ENCODE results near the gene FOXRED1.

The FOXRED1 gene

DNA sequence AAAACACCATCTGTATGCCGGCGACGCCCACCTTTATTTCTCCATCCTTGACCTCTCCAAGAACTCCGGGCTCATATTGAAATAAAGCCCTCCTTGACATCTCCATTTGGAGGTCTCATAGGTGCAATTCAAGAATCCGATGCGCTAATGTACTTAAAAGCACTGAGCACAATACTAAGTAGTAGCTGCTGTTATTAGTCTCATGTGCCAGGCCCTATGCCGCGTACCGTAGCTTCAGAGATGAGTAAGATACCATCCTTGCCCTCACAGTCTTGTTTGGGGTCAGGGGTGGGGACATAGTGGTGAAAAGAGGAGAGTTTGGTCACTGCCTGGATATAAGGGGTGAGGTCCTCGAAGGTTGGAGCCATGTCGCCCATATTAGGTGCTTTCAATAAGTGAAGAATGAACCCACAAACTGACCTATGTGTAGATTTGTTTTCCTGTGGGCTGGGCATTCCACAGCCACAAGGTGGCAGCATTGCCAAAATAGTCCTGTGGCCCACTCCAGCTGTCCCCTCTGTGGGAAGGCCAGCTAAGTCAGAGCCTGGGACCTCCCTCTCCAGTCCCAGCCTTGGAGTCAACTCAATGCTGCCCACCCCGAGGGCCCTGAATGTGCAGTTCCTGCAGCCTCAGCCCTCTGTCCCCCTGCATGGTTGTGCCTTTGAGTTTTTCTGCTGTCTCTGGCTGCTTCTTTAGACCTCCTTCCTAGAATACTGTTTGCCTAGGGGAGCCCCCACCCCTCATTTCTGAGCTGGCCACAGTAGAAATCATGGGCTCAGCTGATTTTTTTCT, 41.4 kb downstream of the FOXRED1 start:
- DNase-seq (ENCODE audit: low read depth in 3 of 3, low spot score in 1 of 3) = peak in 1 of 3 donors; percentile 45

DNA sequence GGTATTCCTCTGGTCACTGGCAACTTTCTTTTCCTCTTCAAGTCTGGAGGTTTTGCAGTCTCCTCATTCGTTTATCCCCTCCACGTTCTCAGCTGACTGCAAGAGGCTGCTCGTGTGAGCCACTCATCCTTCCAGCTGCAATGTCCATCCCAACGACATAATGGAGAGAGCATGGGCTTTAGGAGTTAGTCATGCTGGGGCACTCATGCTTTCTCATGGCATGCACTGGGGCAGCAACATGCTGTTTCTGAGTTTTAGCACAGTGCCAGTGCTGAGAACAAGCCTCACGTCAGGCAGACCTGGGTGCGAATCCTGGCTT, 42.0 kb downstream of the FOXRED1 start:
- DNase-seq (ENCODE audit: low read depth in 3 of 3, low spot score in 1 of 3) = no peak

DNA sequence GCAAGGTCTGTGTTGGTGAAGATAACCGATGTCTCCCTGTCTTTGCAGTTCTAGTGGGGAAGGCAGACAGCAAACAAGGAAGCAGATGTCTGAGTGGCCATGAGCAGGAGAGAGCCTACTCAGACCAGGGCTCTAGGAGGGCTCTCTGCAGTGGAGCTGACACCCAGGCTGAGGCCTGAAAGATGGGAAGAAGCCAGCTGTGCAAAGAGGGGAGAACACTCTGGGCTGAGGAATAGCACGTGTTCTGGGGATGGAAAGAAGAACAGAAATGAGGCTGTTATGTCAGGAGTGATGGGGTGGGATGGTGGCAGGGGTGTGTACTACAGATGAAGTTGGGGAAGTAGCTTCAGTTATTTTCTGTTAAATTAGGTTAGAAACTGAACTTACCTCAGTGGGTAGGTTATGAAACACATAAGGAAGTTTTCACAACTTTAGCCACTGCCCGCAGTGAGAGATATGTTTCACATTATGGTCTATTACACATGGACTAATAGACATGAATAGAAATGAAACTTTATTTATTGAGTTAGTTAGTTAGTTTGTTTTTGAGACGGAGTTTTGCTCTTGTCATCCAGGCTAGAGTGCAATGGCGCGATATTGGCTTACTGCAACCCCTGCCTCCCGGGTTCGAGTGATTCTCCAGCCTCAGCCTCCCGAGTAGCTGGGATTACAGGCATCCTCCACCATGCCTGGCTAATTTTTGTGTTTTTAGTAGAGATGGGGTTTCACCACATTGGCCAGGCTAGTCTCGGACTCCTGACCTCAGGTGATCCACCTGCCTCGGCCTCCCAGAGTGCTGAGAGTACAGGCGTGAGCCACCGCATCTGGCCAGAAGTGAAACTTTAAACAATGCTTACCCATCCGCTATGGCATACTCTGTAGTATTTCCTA, 42.7 kb downstream of the FOXRED1 start:
- no peak for DNase-seq (ENCODE audit: low read depth in 3 of 3, low spot score in 1 of 3)

DNA sequence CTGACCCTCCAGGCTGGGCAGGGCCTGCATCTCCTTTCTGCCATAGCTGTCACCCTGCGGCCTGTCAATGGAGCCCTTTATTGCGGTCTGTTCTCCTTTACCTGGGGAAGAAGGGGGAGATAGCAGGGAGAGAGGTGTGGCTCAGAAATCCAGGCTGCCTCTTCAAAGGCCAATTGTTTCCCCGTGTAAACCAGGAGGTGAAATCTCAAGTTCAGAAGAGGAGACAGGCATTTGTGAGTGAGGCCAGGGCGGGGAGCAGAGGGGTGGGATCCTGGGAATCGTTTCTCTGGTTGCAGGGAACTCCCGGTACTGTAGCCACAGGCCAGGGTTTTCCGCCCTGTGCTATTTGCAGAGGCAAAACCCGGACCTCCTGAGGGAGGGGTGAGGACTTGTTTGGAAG, 44.0 kb downstream of the FOXRED1 start:
- no peak for DNase-seq (ENCODE audit: low read depth in 3 of 3, low spot score in 1 of 3)

DNA sequence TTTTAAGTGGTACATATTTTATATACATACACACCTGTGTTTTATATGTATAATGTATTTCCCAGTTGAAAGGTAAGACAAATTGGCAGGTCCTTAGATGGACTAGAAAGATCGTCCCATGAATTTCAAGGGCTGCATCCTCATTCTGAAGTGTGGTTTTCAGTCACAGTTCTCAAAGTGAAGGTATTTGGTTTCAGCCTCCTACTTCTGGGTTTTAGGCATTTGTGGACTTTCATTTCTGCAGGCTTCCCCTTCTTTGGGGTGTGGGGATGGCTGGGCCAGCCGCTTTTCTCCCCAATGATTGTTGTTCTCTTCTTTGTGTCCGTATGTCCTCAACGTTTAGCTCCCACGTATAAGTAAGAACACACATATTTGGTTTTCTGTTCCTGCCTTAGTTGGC, 44.9 kb downstream of the FOXRED1 start:
- no peak for DNase-seq (ENCODE audit: low read depth in 3 of 3, low spot score in 1 of 3)

DNA sequence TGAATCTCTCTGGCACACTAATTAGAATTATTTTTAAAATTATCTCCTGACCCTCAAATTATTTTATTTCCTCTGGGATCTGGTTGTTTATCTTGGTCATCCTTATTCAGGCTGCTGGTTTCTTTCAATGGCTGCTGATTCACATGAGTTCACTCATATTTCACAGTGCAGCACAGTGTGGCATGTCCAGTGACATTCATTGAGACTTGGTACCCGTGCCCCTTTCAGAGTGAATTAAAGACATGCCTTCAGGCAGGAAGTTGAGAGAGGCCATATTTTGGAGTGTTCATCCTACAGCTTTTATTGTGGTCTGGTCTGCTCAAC, 48.4 kb downstream of the FOXRED1 start:
- no peak for DNase-seq (ENCODE audit: low read depth in 3 of 3, low spot score in 1 of 3)

DNA sequence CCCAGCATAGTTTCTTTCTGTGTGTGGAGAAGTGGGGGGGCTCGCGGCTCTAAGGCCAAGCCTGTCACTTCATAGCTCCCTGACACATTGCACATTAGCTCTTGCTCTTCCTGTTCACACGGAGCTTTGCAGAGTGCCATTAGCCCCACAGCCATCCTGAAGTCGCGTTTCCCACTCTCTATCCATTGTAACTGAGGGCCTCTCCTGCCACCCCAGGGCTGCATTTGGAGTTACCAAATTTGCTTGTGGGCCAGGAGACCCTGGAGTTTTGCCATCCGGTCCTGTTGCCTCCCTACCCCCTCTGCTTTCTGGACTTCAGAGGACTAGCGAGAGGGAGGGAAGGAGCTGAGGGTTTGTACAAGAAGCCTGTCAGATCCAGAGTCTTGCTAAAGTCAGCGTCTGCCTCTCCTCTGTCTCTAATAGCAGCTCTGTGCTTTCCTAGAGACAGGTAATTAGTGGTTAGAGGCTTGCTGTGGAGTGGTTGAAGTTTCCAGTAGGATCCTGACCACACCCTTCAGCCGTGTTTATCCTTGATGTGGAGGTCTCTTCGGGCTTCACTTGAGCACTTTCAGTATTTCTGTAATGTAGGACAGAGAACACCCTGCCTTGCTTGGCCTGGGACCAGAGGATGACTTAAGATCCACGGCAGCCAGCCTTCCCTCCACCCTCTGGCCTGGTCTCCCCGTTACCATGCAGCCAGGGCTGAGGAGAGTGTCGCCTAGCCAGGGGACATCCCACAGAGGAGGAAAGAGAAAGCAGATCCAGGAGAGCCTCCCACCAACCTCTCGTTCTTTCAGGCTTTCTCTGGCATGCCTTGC, 49.0 kb downstream of the FOXRED1 start:
- DNase-seq (ENCODE audit: low read depth in 3 of 3, low spot score in 1 of 3) = no peak

DNA sequence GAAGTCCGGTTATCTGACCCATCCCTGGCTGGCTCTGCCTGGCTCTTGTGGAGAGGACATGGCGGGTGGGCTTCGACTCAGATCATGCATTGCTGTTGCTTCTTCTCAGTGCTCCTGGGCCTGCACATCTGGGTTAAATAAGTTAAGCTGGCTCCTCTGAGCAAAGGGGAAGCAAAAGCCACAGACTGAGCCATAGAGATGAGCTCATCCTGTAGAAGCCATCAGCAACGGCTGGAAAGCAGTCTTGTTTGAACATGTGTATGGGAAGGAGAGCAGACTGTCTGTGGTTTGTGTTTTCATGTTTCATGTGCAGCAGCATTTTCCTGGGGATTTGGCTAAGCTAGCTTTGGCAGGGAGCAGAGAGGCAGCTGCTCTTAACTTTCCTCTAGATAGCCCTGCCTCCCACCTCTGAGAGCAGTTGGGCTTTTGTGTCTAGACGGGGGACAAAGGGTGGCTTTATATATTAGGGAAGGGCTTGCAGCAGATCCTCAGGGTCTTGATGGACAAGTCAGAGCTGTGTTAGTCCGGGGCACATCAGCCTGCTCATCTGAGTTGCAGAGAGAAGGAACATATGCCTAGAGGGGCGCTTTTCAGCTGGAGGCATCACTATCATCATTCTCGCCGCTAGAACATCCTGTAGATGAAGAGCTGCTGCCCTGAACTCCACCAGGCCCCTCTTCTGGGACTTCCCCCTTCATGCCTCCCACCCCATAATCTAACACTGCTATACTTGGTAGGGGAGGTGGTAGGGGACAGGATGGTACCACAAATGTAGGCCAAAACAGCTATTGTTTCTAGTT, 49.8 kb downstream of the FOXRED1 start:
- DNase-seq (ENCODE audit: low read depth in 3 of 3, low spot score in 1 of 3) = no peak

DNA sequence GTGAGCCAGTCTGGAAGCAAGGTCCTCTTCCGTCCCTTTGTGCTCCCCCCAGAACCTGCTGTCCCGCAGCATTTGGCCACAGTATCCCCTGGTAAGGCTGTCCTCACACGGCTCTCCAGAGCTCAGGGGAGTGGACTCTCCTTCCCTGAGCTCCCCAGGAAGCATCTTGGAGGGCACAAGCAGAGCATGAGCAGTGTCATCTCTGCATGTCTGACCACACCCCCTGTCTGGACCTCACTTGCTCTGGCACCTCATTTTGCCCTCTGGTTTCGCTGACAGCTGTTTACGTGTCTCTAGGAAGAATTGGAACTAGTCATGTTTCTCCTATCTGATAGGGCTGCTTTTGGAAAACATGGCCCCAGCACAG, 50.4 kb downstream of the FOXRED1 start:
- no peak for DNase-seq (ENCODE audit: low read depth in 3 of 3, low spot score in 1 of 3)

DNA sequence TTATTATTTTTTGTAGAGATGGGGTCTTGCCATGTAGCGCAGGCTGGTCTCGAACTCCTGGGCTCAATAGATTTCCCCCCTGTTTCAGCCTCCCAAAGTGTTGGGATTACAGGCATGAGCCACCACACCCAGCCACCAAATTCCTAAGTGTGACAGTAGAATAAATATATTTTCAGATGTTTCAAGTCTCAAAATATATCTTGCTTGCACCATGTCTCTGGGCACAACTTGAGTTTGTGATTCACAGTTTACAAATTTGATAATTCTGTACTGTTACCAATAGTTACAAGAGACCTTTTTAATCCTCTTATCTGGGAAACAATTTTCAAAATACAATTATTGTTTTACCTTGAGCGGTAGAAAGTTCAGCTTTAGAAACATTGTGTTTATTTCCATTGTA, 54.0 kb downstream of the FOXRED1 start:
- no peak for DNase-seq (ENCODE audit: low read depth in 3 of 3, low spot score in 1 of 3)

DNA sequence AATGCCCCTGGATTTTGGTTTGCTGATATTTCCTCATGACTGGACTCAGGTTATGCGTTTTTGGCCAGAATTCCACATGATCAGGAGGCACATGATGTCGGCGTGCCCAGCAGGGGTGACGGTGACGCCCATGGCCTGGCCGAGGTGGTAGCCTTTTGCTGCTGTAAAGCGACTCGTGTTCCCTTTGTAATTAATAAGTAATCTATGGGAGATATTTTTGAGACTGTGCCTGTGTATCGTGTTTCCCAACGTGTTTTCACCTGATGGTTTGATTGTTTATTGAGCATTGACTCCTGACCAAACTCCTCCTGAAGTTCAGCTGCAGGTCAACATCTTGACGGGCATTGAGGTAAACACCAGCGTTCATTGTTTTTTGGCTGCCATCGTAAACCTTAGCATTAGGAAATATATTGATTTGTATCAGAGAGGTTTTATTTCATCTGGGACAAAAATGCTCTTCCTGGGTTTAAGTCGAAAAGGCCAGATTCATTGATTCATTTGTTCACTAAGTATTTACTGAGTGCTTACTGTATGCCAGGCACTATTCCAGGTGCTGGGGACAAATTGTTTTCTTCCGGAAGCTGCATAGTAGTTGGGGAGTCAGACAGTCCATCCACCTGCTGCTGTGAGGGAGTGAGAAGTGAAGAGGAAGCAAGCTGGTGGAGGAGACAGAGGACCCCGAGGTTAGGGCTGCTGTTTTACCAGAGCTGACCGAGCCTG, 58.5 kb downstream of the FOXRED1 start:
- DNase-seq (ENCODE audit: low read depth in 3 of 3, low spot score in 1 of 3) = no peak
